GM18951 (cell line): ENCODE results near the gene ST6GALNAC5.

Experiments used
- POLR2A ChIP-seq: IDR thresholded peaks from 4 replicates; pipeline ENCODE4 v1.6.1; 2011; ENCODE audit warnings: mild to moderate bottlenecking; ENCODE audit not compliant: insufficient read length, insufficient read depth; ENCODE audit errors: extremely low read depth
- in situ Hi-C: fragments of 300-500 bp; cut with MboI; formaldehyde crosslinking; loops from one replicate; pipeline ENCODE4 v1.12.0; 2022; ENCODE audit warnings: low sequenced_read_pairs, mixed read lengths, inconsistent platforms; ENCODE audit not compliant: unreplicated experiment

ST6GALNAC5 gene

DNA sequence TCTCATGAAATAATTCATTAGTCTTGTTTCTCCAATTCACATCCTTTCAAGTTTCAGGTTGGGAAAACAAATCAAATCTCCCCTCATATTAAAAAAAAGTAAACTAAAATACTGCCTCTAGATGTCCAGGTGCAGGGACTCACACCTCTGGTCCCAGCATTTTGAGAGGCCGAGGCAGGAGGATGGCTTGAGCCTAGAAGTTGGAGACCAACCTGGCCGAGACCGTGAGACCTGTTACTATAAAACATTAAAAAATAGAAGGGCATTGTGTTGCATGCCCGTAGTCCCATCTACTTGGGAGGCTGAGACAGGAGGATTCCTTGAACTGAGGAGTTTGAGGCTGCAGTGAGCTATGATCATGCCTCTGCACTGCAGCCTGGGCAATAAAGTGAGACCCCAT is 61.9 kb downstream of the ST6GALNAC5 start:
- TF ChIP-seq POLR2A: no peak
- in situ Hi-C loops: no loop called here

DNA sequence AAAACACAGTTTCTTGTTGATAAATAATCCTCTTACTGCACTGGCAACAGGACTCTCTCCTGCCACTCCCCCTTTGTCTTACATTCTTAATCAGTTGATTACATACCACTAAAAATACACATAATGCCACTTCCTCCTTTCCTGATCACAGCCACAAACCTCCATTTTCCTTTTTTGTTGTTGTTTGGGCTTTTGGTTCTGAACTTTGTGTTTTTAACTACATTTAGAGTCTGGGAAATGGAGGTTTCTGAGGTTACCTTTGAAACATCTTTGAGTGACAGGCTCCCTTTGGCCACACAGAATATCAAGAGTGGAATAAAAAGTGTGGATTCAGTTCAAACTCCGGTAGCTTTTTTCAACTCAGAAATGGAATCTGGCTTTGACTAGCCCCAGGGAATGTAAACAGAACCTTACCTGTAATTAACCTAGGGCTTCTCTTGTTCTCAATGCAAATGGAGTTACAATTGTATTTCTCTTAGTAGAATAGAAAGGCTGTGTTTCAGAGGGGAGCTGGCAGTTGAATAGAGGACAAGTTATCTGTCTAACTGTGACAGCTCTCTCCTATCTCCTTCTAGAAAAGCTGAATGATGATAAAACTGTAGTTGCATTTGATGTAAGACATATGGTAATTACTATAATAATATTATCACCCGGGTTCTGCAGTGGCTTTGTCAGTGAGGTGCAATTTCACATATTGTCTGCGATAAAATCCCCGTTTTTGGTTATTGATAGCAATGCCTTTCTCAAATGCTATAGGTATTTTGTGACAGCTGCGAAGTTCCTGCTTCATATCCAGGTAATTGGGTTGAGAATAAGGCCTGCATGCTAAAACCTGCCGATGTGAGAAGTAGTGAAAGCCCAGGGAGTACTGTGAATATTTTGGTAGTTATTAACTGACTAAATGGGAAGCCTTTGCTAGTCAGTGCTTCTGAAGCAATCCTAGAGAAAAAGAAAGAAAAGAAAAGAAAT is 66.9 kb downstream of the ST6GALNAC5 start:
- no peak for TF ChIP-seq POLR2A
- in situ Hi-C loops: no loop called here

DNA sequence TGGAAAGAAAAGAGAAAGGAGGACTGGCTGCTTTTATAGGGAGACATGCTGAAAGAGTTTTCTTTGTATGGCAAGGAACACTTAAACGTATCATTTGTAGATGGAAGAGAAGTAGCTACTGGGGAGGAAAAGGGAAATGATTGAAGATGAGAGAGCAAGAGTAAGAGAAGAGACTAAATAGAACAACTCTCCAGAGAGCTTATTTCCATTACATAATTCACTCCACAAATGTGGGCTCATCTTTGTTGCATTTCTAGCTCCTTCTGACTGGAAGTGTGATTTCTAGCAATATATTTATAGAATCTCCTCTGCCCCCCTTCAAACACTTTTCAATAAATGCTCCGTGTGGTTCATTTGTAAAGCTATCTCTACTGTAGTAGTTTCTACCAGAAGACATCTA is 71.0 kb downstream of the ST6GALNAC5 start:
- TF ChIP-seq POLR2A: no peak
- in situ Hi-C loops: no loop called here

DNA sequence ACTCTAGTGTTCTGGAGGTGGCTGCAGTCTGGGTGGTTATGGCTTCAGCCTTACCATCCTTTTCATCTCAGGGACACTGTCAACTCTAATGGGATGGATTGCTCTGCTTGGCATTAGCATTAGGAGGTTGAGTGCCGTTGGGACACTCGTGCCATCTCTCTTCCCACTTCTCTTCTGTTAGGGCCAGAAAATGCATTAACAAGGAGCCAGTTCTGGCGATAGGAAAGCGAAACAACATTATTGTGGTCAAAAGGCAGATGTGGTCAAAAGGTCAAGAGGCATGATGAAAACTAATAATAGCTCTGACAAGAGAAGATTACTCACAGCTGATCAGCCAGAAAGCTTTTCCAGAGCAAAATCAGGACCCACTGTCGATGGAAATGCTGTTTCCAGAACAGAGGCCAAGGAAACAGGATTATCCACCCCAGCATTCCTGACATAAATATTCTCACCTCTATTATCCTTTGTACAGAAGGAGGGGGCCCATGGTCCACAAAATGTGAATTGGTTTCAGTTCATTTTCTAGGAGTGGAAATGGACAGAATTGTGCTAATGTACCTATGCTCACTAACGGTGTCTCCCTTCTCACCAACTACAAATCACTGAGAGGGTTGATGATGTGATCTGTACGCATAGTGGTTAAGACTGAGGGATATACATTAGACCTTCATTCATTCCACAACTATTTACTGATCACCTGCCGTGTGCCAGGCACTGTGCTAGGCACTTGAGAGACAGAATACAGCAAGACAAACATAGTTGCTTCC is 72.0 kb downstream of the ST6GALNAC5 start:
- TF ChIP-seq POLR2A: no peak
- in situ Hi-C loops: no loop called here

DNA sequence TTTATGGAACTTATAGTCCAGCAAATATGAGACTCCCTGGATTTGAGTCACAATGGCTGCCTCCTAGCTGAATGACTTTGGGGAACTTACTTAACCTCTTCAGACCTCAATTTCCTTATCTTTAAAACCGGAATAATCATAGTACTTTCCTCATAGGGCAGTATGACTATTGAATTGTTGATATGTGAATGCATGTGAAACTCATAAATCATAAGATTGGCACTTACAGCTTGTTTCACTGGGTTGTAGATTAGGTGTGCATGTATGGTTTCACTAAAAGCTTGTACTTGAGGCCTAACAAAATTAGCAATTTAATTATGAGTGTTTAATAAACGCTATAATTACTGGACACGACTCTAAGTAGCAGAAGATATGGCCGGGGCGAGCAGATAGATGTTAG is 72.5 kb downstream of the ST6GALNAC5 start:
- no peak for TF ChIP-seq POLR2A
- in situ Hi-C loops: no loop called here

DNA sequence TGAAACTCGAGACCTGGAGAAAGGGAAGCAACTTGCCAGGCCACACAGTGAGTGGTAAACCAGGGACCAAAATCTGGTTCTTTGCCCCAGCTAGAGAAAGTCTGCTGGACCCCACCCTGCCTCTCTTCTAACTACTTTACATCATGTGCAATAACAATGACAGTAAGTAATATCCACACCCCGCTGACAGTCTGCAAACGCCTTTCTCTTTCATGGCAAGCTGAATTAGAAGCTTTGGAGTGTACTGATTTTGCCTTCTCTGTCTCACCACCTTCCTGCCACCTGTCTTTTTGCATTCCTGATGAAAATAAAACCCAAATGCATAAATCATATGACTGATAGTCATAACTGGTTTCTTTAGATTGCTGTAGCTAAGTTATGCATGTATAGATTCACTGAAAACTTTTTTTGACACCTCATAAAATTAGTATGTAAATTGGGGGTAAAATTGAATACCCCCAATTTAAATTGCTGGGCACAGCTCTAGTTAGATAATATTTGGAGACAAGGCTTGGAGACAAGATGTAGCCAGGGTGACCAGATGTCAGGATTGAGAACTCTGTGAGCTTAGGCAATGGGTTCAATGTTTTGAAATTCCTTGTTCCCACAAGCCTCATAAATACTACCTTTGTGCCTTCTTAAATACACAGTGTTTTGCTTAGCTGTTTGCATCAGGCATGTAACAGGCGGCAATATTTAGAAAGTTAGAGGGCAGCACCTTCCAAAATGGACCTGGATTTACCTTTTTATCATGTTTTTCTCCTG is 73.5 kb downstream of the ST6GALNAC5 start:
- TF ChIP-seq POLR2A: no peak
- in situ Hi-C loops: no loop called here

DNA sequence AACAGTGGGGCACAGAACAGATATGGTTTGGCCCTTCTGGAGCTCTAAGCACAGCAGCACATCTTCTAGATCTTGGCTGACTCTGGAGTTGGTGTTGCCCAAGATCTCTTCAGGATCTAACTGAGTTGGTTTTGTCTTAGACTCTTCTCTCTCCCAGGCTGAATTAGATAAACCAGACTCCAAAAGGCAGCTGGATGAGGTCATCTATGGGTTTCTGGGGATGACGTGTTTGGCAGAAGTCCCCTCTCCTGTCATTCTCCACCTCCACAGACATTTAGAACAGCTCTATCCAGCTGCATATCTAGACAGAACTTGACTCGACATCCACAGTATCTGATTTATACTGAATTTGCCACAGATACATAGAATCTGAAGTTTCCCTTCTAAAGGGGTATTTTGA is 75.3 kb downstream of the ST6GALNAC5 start:
- in situ Hi-C loops: no loop called here

DNA sequence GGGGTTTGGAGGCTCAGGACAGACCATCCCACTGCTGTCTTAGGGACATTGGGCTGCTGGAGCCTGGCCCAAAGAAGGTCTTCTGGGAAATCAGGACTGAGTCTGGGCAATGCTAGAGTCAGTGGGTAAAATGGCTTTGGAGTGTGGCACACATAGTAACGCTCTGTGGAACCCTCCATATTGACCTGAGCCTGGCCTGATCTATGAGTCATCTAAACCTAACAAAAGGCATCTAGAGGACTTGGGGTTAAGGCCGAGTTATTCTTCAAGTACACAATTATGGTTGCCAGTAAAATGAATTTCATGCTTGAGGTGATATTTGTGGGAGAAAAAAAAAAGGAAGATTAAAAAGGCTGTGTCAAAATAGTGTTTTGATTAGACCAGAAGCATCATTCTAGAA is 77.7 kb downstream of the ST6GALNAC5 start:
- TF ChIP-seq POLR2A: no peak
- in situ Hi-C loops: no loop called here

More for the DNA sequence above, 75.3 kb downstream of the ST6GALNAC5 start:
- TF ChIP-seq POLR2A: no peak

DNA sequence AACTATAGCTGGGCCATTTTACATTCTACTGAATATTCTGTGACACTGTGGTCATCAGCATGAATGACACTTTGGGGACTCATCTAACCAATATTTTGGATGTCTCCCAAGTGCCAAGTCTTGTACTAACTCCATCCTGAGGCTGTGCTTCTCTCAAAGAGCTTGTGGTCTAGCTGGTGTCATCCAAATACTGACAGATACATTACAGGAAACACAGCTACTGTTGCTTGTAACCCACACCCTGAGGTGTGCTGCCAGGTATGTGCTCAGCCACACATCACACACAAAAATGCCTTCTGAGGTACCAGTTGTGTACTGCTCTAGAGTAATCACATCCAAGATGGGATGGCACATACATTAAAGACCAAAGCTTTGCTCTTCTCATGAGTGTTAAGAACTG is 81.6 kb downstream of the ST6GALNAC5 start:
- in situ Hi-C loops: no loop called here
- no peak for TF ChIP-seq POLR2A

DNA sequence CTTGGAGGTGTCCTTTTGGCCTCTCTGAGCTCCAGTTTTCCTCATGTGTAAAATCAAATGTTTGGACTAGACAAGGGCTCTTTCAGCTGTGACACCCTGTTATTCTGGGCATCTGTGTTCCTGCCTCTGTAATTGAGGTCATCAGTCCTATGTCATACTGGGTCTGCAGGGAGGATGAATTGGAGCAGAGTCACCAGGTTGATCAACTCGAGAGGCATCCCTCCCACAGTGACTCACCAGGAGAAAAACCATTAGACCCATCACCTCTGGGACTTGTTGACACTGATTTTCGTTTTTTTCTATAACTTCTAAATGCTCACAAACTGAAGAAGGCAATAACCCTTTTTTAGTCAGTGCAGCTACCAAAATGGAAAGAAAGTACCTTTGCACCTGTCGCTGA is 82.2 kb downstream of the ST6GALNAC5 start:
- in situ Hi-C loops: no loop called here
- no peak for TF ChIP-seq POLR2A

DNA sequence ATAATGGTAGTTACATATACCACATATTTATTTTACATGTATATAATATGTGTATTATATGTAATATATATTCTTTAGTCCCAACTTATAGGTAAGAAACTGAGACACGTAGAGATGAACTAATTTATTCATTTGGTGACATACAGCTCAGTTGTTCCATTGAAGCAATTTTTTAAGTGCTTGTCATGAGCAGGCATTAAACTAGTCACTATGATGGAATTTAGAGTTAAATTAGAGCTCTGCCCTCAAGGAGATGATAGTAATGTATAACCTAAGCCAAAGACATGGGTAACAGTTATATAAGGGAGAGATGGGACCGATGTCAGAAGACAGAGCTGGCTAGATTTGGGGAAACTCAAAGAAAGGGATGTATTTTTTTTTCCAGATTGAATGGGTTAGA is 83.0 kb downstream of the ST6GALNAC5 start:
- in situ Hi-C loops: no loop called here
- TF ChIP-seq POLR2A: no peak

DNA sequence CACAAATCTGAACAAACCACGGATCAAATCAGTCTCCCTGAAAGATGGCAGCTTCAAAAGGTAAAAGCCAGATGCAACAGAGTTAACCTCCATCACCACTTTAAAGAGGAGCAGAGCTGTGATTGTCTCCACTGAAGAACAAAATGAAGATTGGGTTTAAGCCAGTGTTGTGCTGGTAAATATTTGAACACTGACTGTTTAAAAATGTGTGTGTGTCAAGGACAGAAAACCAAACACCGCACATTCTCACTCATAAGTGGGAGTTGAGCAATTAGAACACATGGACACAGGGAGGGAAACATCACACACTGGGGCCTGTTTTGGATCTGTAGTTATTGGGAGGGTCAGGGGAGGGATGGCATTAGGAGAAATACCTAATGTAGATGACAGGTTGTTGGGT is 83.9 kb downstream of the ST6GALNAC5 start:
- in situ Hi-C loops: no loop called here
- no peak for TF ChIP-seq POLR2A

DNA sequence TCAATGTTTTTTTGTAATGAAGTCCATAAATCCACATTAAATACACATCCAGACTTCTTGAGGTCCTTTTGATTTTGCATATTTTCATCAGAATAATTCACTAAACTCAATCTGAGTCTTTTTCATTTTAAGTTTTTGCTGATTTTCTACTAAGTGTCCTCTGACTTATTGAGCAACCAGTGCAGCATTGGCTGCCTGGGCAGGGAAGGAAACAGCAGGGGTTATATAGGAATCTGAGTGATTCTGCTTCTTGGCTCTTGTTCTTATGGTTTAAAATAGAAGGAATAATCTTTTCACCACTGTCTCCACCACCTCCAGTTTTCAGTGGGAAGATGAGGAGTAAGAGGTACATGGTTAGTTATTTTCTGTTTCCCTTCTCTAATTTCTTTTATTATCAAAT is 88.4 kb downstream of the ST6GALNAC5 start:
- no peak for TF ChIP-seq POLR2A
- in situ Hi-C loops: no loop called here

DNA sequence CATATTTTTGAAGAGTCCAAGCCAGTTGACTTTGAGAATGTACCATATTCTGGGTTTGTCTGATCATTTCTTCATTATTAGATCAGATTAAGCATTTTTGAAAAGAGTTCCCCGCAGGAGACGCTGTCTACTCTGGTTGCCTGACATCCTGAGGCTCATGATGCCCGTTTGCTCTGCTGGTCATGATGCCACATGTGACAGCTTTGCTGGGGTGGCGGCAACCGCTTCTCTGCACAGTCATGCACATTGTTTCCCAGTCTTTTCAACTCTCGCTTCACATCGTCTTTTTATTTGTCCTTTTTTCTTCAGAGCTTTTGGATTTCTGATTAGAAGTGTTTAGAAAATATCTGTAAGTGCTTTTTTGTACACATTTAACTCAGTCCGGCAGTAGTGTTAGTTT is 90.7 kb downstream of the ST6GALNAC5 start:
- in situ Hi-C loops: no loop called here
- no peak for TF ChIP-seq POLR2A

DNA sequence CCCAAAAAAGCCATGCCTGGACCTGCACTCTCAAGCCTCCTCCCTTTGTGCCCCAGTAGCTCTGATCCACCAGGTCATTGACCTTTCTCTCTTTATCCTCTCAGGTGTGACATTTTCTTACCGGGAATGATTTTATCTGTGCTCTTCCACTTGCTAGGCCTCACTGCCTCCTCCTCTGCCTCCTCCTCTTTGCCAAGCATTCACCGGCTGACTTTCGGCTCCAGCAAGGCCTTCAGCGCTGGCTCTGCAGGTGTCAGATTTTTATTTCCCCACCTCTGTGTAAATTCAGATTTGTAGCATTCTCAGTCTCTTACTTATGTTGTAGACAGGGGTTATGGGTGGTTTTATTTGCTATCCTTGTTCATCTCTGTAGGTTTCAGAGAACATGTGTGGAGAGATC is 91.5 kb downstream of the ST6GALNAC5 start:
- in situ Hi-C loops: no loop called here
- no peak for TF ChIP-seq POLR2A
